ENCODE measurements around the gene NKAIN2.
"Not testable (repeated sequence)": the region's sequence is repeated elsewhere in the genome, so short reads cannot be mapped to it uniquely, and the experiment has no call there.

NKAIN2 gene

DNA sequence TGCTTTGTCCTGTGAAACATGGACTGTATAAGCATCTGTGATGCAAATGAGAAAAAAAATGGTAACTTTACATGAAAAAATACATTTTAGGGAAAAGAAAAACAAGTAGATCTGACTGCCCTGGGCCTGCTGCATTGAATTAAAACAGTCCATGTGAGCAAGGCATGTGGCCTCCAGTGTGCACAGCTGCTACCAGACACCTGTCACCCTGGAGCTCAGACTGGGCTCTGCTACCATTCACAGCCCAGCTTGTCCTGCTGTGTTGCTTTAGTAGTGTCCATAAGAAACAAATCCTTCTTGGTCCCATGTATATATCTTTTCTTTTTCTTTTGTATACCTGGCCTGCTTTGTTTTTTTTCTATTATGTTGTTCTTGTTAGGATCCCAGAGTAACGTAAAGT lies 315.9 kb downstream of the NKAIN2 start:
- no peak for DNase-seq

DNA sequence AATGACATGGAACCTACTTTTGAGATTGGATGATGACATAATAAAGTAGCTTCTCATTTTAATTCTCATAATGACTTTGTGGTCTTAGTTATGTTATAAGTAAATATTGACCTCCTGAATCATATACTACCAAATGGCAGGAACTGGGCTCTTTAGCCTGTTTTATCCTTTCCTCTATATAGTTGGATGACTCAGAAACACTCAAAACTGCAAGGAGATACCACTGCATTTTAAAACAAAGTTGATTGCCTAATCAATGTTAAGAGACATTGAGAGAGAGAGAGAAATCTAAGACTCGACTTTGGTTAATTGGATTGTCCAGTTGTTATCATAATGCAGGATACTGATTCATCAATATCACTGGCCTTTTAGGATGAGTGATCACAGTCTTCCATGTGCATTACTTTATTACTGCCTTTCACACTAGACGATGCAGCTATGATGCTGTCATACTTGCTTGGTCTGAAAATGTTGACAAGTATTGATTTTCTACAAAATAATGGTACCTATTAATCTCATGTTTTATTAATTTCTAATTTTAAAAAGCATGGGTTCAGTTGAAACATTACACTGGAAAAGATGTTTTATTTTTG lies 320.0 kb downstream of the NKAIN2 start:
- DNase-seq: no peak

DNA sequence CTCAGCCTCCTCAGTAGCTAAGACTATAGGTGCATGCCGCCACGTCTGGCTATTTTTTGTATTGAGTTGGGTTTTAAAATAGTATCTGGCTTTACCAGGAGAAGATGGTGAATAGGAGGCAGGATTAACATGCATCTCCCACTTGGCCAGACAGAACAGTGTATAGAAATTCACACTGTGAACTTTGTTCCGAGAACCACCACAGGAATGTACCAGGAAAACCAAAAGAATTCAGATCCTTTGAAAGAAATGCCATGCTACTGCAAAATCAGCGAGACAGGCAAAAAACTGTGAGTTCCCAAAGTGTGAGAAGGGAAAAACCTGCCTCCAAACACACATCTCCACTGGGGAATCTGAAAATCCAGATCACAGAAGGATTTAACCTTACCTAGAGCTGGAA lies 327.6 kb downstream of the NKAIN2 start:
- DNase-seq: no peak

DNA sequence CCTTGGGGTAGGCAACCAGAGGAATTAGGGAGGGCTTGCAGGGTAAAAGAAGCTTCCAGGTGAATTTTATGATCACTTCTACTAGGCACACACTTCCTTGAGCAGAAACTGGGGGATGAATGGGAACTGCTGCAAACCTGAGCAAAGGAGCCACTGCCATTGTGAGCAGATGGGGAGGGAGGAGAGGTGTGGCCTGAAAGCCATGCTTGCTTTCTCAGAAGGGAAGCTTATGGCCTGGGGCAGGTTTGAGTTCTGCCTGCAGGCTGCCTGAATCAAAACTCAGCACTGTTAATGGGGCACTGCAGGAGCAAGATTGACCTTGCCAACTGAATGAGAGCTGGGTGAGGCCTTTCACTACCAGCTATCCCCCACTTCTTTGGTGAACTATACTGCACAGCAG lies 328.1 kb downstream of the NKAIN2 start:
- DNase-seq: no peak

DNA sequence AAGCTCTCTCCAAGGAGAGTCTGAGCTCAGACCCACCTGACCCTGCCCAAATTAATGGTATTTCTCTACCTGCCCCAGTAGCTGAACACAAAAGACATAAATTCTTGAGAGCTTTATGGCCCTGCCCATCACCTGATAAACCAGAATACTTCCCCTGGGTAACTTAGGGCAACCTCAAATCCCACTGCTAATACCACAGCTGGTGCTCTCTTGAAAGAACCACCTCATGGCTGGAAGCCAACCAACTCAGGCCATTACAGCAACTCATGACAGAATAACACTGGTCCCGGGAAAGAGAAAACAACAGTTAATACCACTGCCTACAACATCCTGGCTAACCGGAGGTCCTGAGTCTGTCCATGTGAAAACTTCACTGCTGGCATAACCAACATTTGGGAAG lies 328.6 kb downstream of the NKAIN2 start:
- no peak for DNase-seq

DNA sequence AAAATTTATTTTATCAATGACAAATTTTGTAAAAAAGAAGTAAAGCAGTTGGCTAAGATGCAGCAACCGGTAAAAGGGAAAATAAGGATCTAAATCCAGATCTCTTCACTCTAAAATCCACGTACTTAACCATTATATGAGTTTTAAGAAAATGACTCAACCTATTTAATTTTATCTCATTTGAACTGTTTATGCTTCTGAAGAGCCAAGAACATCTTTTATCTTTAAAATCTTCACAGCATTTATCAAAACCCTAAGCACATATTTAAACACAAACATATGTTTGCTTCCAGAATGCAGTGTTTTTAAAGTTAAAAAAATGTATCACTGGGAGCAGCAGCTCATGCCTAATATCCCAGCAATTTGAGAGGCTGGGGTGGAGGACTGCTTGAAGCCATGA lies 339.2 kb downstream of the NKAIN2 start:
- DNase-seq: no peak

DNA sequence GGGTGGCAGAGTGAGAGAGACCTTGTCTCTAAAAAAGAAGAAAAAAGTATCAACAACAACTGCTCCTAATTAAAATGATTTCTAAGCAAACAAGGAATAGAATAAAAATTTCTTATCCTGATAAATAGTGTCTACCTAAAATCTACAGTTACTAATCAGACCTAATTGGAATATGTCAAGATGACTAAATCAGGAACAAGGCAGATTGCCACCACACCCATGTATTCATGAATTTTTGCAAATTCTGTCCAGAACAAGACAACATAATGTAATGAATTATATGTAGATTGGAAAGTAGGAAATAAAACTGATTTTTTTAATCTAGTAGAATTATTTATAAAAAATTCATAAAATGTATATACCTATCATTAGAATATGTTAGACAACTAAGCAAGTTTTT lies 339.8 kb downstream of the NKAIN2 start:
- DNase-seq: no peak

DNA sequence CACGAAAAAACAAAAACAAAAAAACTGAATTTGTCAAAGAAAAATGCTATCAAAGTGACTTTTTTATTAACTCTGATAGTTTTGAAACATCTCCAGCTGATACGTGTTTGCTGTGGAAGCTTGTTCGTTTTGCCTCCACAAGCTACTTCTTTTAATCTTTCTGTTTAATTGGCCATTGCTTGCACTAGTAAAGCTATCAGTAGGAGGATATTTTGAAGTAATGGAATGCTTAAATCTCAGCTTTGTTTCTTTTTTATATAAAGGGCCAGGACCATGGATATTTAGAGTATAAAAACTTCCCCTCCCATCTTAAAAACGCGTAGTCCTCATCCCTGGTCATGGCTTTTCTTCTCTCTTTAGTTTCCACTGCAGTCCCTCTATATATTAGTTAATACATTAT lies 344.0 kb downstream of the NKAIN2 start:
- no peak for DNase-seq

DNA sequence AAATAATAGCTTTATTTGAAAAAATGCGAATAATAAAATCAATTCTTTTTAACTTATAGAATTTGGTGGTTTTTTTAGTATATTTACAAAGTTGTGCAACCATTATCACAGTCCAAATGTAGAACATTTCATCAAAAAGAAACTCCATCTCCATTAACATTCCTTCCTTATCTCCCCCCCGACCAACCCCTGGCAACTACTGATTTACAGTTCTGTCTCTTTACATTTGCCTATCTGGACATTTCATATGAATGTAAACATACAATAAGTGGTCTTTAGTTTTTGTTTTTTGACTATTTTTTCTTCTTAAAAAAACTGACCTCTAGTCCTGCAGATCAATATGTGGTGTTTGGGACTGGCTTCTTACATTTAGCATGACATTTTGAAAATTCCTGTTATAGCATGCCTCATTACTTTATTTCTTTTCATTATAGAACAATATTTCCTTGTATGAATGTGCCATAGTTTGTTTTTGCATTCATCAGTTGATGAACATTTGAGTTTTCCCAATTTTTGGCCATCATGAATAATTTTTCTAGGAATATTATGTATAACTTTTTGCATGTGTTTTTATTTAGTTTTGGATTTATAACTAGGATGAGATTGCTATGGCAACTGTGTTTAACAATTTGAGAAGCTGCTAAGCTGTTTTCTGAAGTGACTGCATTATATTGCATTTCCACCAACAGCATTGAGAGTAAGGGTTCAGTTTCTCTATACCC lies 344.7 kb downstream of the NKAIN2 start:
- no peak for DNase-seq

DNA sequence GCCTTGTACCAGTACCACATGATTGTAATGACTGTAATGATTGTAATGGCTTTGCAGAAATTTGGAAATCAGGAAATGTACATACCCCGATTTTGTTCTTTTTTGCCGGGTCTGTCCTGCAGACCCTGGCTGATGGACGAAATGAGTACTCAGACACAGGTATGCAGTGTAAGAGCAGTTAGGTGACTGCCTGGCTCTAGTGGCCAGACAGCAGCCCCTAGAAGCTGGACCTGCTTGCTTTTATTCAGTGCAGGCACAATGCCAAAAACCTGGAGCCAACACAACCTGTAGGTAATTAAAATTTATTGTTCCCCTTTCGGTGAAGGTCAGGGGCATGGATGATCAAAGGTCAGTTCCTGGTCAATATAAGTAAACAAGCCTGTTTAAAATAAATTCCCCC lies 346.0 kb downstream of the NKAIN2 start:
- DNase-seq: no peak

DNA sequence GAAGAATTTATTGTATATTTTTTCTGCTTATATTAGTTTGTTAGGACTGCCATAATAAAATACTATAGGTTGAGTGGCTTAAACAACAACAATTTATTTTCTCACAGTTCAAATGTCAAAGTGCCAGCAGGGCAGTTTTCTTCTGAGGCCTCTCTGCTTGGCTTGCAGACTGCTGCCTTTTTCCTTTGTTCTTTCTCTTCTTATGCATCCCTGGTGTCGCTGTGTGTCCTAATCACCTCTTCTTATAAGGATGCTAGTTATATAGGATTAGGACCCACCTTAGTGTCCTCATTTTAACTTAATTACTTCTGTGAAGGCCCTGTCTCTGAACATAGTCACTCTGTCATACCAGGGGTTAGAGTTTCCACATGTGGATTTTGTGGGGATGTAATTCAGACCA lies 354.4 kb downstream of the NKAIN2 start:
- no peak for DNase-seq

DNA sequence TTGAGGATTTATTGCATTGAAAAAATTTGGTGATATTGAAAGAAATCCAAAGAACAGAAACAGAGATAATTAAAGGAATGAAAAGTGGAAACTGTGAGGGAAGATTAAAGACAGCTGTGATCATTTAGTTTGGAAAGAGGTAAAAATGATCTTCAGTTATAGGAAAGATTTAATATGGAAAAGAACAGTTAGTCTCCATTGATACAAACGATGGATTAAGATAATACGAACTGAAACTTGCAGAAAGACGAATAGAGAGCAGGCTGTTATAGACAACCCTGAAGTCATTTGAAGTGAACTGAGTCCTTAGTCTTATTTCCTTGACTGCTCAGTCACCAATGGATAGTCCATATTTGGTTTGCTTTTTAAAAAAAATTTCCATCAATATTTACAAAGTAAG lies 360.0 kb downstream of the NKAIN2 start:
- no peak for DNase-seq

DNA sequence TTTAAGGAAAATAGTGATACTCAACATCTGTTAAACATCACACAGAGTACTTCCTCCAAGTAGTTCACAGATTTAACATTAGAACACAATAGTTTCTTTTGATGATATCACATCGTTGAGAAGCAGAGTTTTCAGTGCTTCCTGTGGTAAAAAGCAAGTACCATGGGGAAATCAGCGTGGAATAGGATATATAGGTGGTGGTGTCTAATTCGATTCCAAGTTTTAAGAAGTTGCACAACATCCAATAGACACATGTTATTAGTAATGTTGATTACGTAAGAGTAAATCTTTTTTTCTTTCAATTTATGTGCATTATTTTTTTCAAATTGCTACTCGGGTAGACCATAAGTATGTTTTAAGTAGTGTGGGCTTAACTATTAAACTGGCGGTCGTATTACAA lies 360.7 kb downstream of the NKAIN2 start:
- no peak for DNase-seq

DNA sequence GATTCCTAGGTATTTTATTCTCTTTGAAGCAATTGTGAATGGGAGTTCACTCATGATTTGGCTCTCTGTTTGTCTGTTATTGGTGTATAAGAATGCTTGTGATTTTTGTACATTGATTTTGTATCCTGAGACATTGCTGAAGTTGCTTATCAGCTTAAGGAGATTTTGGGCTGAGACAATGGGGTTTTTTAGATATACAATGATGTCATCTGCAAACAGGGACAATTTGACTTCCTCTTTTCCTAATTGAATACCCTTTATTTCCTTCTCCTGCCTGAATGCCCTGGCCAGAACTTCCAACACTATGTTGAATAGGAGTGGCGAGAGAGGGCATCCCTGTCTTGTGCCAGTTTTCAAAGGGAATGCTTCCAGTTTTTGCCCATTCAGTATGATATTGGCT lies 363.6 kb downstream of the NKAIN2 start:
- DNase-seq: not testable (repeated sequence)

DNA sequence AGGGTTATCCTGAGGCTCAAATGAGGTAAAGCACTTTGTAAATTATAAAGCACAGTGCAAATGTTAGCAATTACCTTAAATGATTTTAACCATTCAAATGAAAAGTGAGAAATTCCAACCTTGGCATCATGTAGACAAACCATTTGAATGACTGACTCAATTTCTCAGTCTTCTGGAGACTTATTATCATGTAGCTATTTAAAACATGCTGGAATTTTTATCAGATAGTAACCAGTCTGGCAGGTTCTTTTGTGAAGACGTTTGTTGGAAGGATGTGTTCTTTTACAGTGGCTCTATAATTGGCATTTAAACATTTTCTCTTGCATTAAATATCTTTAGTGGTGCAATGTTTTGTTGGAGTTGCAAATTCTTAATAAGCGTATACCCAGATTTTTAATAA lies 386.6 kb downstream of the NKAIN2 start:
- no peak for DNase-seq

DNA sequence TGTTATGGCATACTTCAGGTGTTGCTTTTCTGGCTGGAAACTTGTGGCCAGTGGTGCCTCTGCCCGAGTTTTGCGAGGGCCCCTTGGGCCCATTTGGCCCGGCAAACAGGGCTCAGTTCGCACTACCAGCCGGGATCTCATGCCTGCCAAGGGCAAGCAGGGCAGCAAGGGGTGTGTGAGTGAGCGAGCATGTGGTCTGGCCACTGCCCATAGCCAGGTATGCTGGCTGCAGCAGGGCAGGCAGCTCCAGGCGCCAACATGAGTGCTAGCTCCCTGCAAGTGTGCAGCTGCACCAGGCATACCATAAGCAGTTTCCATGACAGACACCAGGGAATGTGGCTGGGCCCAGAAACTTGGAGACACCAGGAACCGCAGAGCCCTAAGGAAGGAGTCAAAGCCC lies 389.5 kb downstream of the NKAIN2 start:
- DNase-seq: no peak

DNA sequence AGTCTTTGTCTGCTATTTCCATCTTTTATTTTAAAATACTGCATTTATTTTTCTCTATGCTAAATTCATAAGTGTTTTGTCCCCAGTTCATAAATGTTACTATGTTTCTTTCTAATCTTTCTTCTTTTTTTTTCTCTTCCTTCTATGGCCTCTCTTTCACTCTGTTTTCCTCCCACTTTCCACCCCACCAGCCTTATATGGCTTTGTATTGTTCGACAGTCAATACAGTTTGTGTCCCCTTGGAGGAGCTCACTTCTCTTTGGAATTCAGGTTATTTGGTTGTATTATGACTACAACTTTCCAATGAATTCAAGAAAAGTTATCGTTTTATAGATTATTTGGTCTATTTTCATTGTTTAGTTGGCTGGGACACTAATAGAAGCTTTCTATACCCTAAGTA lies 393.5 kb downstream of the NKAIN2 start:
- DNase-seq: no peak

DNA sequence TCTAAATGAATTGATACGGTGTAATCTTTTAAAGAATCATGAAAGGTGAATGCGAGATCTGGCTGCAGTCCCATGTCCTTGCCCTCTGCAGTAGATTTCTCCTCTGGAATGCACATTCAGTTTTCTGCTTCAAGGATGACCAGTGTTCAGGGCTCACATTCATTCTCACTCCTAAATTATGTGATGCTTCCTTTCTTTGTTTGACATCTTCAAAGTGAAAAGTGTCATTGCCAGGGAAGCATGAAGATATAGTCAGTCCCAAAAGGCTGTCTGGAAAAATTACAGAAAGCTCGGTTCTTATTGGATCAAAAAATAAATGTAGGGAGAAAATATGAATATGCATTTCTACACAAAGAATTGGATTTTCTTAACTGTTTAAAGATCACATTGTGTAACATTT lies 395.6 kb downstream of the NKAIN2 start:
- DNase-seq: no peak

DNA sequence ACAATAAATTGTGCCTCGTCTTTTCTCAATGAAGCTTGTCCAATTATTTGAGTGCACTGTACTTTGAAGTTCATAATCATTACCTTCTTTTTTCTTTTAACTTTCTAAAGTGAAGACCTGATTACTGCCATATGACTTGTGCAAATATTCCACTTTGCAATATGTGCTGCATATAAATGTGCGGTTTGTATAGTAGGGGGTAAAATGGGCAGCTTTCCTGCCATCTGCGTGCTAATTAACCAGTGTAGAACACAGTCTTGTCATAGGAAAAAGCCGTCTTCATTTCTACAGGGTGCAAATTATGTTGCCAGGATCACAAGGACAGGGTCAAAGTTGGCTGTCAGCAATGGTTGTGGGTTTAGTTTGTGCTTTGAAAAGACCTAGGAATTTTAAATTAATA lies 397.0 kb downstream of the NKAIN2 start:
- DNase-seq: no peak

DNA sequence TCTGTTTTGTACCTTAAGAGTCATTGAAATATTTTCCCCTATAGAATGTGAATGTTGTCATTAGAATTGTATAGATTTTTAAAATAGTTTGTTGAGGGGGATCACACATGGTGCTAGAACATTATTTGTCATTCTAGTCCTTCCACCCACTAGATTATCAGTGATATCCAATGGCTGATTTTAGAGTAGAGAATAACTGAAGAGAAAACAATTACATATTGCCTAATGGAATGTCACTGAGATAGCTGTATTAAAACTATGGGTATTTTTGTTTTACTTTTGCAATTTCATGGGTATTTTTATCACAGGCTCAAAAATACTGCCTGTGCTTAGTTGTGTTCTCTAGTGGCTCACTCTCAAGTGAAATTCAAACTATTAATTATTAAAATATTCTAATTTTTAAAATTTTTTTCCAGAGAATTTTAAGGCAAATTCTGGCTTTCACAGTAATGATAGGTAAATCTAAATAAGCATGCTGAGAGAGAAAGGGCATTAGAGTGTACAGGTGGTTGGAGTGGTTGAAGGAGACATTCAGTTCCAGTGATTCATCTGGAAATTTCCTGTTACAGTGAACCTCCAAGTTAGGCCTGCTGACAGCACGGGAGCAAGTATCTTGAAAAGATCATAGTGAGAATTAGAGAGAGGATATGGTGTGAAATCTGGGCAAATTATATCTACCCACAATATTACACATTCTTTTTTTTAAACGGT lies 399.6 kb downstream of the NKAIN2 start:
- no peak for DNase-seq

DNA sequence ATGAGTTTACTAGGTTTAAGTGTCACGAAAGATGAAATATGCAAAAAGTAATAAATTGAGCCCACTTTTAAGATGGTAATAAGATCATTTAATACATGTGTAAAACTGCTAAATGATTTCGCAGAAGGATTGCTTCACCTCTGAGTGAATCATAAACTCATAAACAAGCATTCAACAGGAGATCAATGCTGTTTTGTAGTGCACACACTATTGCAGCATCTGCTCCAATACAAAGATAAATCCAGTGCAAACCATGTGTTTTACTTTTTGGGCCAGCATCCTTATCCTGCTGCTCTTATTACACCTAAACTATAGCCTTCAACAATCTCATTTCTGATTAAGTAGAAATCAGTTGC lies 400.1 kb downstream of the NKAIN2 start:
- no peak for DNase-seq

DNA sequence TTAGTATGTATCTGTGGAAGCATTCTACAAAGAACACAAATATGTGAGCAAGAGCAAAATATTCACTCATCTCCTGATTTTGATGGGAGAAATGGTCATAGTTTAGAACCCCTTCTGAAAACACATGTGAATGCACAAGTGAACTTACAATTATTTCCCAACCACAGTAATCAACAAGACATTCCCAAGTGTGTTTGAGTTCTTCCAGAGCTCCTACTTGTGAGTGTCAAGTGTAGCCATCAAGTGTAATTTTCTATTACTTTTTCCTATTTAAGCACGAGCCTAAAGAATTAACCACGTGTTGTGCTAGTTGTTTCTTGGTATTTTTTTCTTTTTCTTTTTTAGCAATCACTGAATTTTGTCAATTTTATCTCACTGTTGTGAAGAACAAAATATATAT lies 402.3 kb downstream of the NKAIN2 start:
- no peak for DNase-seq

DNA sequence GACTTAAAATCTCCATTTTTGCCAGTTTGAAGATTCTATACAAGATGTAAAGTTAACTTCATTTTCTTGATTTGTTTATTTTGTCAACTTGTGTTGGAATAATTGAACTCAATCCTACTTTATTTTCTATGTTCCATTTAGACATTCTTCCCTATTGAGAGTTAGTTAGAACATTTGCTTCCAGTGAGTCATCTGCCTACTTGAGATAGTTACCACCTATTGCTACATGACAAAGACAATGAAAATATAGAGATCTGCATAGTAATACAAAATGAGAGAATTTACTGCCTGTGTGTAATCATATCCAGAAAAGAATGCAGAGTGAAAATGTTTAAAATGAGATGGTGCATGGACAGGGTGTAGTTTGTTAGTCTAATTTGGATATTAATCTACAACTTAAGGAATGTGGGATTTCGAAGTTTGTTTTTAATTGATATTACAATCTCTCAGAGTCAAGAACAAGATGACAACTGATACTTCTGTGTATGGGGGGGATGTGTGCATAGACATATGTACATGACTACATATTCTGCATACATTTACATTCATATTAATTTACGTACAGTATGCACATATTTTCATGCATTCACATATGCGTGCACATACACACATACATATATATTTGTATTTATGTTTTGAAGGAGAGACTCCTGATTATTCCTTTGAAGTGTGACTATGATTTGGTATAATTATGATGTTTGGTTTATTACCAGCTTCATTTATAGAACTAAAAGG lies 420.1 kb downstream of the NKAIN2 start:
- DNase-seq: no peak

DNA sequence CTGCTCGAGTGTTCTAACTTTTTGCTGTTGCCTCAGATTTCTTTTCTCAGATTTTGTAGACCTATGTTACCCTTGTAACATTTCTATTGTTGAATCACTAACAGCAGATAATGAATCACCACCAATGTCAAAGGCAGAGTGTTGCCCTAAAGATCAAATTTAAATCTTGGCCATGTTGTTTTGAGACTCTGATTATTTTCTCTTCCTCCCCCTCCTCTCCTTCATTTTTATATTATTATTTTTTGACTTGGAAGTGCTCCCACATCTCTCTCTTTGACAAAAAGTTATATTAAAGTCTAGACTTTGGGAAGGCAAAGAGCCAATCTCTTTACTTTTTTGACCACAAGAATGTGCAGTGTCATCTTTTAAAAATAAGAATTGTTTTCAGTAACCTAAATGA lies 422.7 kb downstream of the NKAIN2 start:
- no peak for DNase-seq

Measured in CD4-positive, alpha-beta T cell treated with Interleukin-4 for 4 hours (primary cell).